Measurements from ENCODE around the gene COL25A1. TPM values are rescaled to one million over a fixed set of nuclear protein-coding genes. Genes with fewer than 3 reads are reported as not detected.

Gene COL25A1
- total RNA-seq, 6 donors from 2014 or later: 0.15 to 0.79 (median 0.27) TPM; not detected in 2

GRCh38 chr4:108763986-108764385 is 538.5 kb downstream of the COL25A1 start:
- 94 to 96% methylated on average over 4 of the region's 4 CpGs for WGBS, 2 donors
- no peak overlapping the region for H3K4me3 ChIP-seq
- H3K27me3 ChIP-seq: peaks cover 0 to 10% (median 5%) of the 10 kb centered on the region in 4 donors
- DNase-seq (no peak), ATAC-seq (ENCODE audit: low FRiP score in 2 of 2) (no peak)
- no peak overlapping the region for H3K27ac ChIP-seq
- H3K4me1 ChIP-seq: peaks cover 11 to 15% (median 13%) of the 10 kb centered on the region in 4 donors
- no peaks in the 10 kb centered on the region for H3K36me3 ChIP-seq
- peaks cover 0 to 6% (median 4%) of the 10 kb centered on the region in 4 donors for H3K9me3 ChIP-seq
- TF ChIP-seq POLR2AphosphoS5 (IDR thresholded peaks at IDR 0.05) (no peak), POLR2A (IDR thresholded peaks at IDR 0.05) (no peak), EP300 (IDR thresholded peaks at IDR 0.05) (no peak)
- TF ChIP-seq, protein P1, sequence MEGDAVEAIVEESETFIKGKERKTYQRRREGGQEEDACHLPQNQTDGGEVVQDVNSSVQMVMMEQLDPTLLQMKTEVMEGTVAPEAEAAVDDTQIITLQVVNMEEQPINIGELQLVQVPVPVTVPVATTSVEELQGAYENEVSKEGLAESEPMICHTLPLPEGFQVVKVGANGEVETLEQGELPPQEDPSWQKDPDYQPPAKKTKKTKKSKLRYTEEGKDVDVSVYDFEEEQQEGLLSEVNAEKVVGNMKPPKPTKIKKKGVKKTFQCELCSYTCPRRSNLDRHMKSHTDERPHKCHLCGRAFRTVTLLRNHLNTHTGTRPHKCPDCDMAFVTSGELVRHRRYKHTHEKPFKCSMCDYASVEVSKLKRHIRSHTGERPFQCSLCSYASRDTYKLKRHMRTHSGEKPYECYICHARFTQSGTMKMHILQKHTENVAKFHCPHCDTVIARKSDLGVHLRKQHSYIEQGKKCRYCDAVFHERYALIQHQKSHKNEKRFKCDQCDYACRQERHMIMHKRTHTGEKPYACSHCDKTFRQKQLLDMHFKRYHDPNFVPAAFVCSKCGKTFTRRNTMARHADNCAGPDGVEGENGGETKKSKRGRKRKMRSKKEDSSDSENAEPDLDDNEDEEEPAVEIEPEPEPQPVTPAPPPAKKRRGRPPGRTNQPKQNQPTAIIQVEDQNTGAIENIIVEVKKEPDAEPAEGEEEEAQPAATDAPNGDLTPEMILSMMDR (IDR thresholded peaks at IDR 0.05): no peak

GRCh38 chr4:108763226-108763593 is 539.2 kb downstream of the COL25A1 start:
- peaks cover 0 to 10% (median 5%) of the 10 kb centered on the region in 4 donors for H3K27me3 ChIP-seq
- DNase-seq: no peak
- WGBS, 2 donors: 22 to 36% methylated on average over 11 of the region's 11 CpGs
- TF ChIP-seq POLR2AphosphoS5 (IDR thresholded peaks at IDR 0.05) (no peak), EP300 (IDR thresholded peaks at IDR 0.05) (no peak), POLR2A (IDR thresholded peaks at IDR 0.05) (no peak)
- TF ChIP-seq, protein P1 (IDR thresholded peaks at IDR 0.05): no peak
- no peak overlapping the region for H3K27ac ChIP-seq
- H3K36me3 ChIP-seq: no peaks in the 10 kb centered on the region
- ATAC-seq (ENCODE audit: low FRiP score in 2 of 2): peak in 1 of 2 donors; percentile 14
- H3K4me3 ChIP-seq: peak overlapping the region; percentile 4 to 55 (median 42)
- peaks cover 0 to 6% (median 4%) of the 10 kb centered on the region in 4 donors for H3K9me3 ChIP-seq
- peaks cover 11 to 15% (median 13%) of the 10 kb centered on the region in 4 donors for H3K4me1 ChIP-seq

DNA sequence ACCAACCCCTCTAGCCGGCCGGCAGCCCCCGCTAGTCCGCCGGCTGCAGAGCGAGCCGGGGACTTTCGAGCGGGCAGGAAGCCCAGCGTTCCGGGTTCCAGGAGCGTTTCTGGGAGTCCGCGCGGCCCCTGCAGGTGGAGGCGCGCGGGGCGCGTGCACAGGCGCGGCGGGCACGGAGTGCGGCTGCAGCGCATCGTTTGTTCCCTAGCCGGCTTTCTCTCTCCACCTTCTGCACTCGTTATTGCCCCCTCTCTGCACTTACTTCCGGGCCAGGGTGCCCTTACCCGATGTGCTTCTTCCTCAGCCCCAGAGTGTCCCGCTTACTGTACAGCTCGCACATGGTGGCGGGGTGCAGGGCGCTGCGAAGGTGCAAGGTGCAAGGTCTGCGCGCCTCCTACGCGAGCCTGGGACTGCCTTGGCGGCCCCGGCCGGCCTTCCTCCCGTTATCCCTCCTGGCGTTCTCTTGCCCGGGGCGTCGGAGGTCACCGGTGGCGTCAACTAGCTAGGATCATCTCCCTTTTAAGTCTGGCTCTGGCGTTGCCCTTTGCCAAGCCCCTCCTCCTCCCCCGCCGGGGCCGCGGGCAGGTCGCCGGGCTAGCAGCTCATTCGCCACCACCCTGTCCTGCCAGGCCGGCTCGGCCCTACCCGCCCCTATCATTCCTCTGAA is 539.8 kb downstream of the COL25A1 start, which contains the start of gene ETNPPL:
TSS of gene ETNPPL (minus strand) at position 495 of the 667 bp plus-strand sequence. CDS start at position 340, 155 bp downstream.
- TF ChIP-seq, protein P1 (IDR thresholded peaks at IDR 0.05): no peak
- Histone ChIP-seq H3K4me3 (peak within 1 kb of the TSS; percentile 4 to 55 (median 42)), H3K9me3 (peaks cover 0 to 6% (median 4%) of the 10 kb centered on the region in 4 donors), H3K27me3 (peaks cover 0 to 10% (median 5%) of the 10 kb centered on the region in 4 donors), H3K36me3 (no peaks in the 10 kb centered on the region), H3K4me1 (peaks cover 11 to 15% (median 13%) of the 10 kb centered on the region in 4 donors), H3K27ac (no peak within 1 kb of the TSS)
- WGBS, 2 donors: 2% methylated on average over 17 to 58 of the region's 61 CpGs
- ATAC-seq (ENCODE audit: low FRiP score in 2 of 2) (peak in 1 of 2 donors; percentile 78), DNase-seq (peak in 1 of 2 donors; percentile 86)

Other genes with a start within 250 kb of the COL25A1 start
- gene SEC24B, start 131.2 kb upstream of the COL25A1 start, total RNA-seq: 10 to 100 TPM; 17.4 to 38.8 (median 29.2) TPM

All from upper lobe of left lung (tissue), 6 donors.